Lung (tissue), 12 donors: ENCODE data around the gene DAZAP2. TPM values are rescaled to one million over a fixed set of nuclear protein-coding genes. Genes with fewer than 3 reads are reported as not detected.
"Not testable (repeated sequence)": the region's sequence is repeated elsewhere in the genome, so short reads cannot be mapped to it uniquely, and the experiment has no call there.

Experiments used
- ATAC-seq: fragments of 200-7000 bp; cut with Tn5 transposase; one replicate; pipeline ENCODE4 v1.9.1; 2020; ENCODE audit warnings: moderate number of reproducible peaks; ENCODE audit not compliant: insufficient read depth, low FRiP score
- DNase-seq, 3 donors: peaks; one replicate each; pipeline ENCODE4 v3.0.0-alpha.2; 2013 to 2017
- H3K27ac ChIP-seq, 2 donors: one replicate each; pipeline ENCODE4 v1.5.1; 2013; ENCODE audit warnings: mild to moderate bottlenecking in 2 of 2, moderate library complexity in 2 of 2, control low read depth in 1 of 2, inconsistent platforms in 1 of 2, low read depth in 1 of 2, low read length in 1 of 2
- H3K27me3 ChIP-seq, 3 donors: one replicate each; pipeline ENCODE4 v1.5.1; 2013; ENCODE audit warnings: low read length in 2 of 3; ENCODE audit not compliant: control insufficient read depth in 3 of 3, insufficient read depth in 3 of 3
- H3K36me3 ChIP-seq, 4 donors: one replicate each; pipeline ENCODE4 v1.5.1; 2013; ENCODE audit warnings: low read length in 4 of 4, mild to moderate bottlenecking in 1 of 4, moderate library complexity in 1 of 4; ENCODE audit not compliant: control insufficient read depth in 4 of 4, insufficient read depth in 4 of 4
- H3K4me1 ChIP-seq, 5 donors: one replicate each; pipeline ENCODE4 v1.5.1; 2013; ENCODE audit warnings: low read length in 5 of 5, mild to moderate bottlenecking in 2 of 5, moderate library complexity in 1 of 5; ENCODE audit not compliant: control insufficient read depth in 5 of 5, insufficient read depth in 5 of 5
- H3K4me3 ChIP-seq: one replicate; pipeline ENCODE4 v1.5.1; 2013; ENCODE audit warnings: mild to moderate bottlenecking, control low read depth, moderate library complexity
- H3K9ac ChIP-seq, 2 donors: one replicate each; pipeline ENCODE4 v1.5.1; 2013; ENCODE audit warnings: low read length in 2 of 2, control low read depth in 1 of 2; ENCODE audit not compliant: insufficient read depth in 1 of 2
- H3K9me3 ChIP-seq, 4 donors: one replicate each; pipeline ENCODE4 v1.5.1; 2013; ENCODE audit warnings: low read length in 3 of 4, mild to moderate bottlenecking in 1 of 4, moderate library complexity in 1 of 4; ENCODE audit not compliant: control insufficient read depth in 4 of 4, insufficient read depth in 3 of 4
- whole genome bisulfite sequencing, 2 donors: extraction: QIAGEN DNeasy Blood & Tissue Kit; methylation state at CpG; one replicate each; pipeline ENCODE4 v1.1.7; 2013; 5-methylcytosine and 5-hydroxymethylcytosine counted together
- polyA plus RNA-seq, 2 donors: library from polyadenylated mRNA; stranded (reverse); fragments of 200-250 nt; gene quantifications; one replicate each; pipeline ENCODE4 v1.2.1, GENCODE V29; 2013
- total RNA-seq, 2 donors: library from RNA; depleted of rRNA in 1 of 2; stranded (reverse); fragments of >200 nt in 1 of 2; gene quantifications; one replicate each; pipeline ENCODE4 v1.2.1, GENCODE V29; 2014 to 2021
- TF ChIP-seq, protein P1 (sequence below): IDR thresholded peaks from 2 replicates; pipeline ENCODE4 v1.5.1; 2012; ENCODE audit warnings: mild to moderate bottlenecking; ENCODE audit errors: control extremely low read depth, extremely low read depth
- donor health status: control.
- donor health status: control.
- donor health status: Bipolar disorder and iron deficiency.
- donor health status: healthy.
- donor health status: DM: yes; HTN: yes; CAD: no.

DAZAP2 gene
- total and polyA plus RNA-seq, 4 donors, result 146 to 644 (median 201) TPM

DNA sequence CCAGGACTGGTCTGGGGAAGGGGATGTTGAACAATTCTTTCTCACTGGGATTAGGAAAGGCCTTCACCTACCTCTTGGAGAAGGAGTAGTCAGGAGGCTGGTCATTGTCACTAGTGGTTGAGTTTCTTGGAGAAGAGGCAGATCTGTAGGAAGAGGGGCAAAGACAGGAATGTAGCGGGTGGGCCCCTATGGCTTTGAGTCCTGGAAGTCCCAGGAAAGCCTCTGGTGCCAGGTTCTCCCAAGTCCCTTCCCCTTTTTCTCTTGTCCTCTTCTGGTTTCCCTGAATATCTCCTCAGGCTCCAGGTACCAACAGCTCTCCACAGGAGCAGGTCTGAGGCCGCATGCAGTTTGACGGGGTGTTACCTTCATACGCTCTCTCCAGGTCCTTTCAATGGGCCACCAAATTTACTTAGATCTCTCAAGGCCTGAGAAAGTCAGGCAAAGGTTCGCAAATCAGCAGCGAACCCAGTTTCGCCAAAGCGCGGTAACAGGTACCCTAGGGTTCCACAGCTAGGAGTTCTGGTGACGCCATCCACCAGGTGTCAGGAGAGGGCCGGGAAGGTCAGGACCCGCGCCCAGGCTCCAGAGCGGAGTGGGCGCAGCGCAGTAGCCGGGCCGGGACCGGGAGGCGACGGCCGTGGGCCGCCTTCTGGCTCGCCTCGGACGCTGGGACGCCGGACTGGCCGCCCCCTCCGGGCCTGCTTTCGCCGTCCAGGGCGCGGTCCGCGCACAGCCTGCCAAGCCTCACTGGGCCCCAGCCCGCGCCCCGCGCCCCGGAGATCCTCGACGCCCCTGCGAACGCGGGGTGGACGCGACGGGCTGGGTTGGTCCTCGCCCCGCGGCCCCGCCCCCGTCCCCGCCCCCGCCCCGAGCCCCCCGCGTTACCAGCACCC lies 30.8 kb downstream of the DAZAP2 start:
- peak overlapping the region; percentile 81 for H3K4me3 ChIP-seq
- peaks cover 0 to 10% (median 0%) of the 10 kb centered on the region in 5 donors for H3K4me1 ChIP-seq
- ATAC-seq (peak; percentile 77), DNase-seq (peak; percentile 33 to 45 (median 45))
- peaks cover 0 to 9% (median 6%) of the 10 kb centered on the region in 3 donors for H3K27me3 ChIP-seq
- no peak overlapping the region for H3K9ac ChIP-seq
- peak overlapping the region in 1 of 2 donors; percentile 97 for H3K27ac ChIP-seq
- WGBS, 2 donors, result 8 to 14% methylated on average over 31 to 59 of the region's 59 CpGs
- TF ChIP-seq, protein P1, sequence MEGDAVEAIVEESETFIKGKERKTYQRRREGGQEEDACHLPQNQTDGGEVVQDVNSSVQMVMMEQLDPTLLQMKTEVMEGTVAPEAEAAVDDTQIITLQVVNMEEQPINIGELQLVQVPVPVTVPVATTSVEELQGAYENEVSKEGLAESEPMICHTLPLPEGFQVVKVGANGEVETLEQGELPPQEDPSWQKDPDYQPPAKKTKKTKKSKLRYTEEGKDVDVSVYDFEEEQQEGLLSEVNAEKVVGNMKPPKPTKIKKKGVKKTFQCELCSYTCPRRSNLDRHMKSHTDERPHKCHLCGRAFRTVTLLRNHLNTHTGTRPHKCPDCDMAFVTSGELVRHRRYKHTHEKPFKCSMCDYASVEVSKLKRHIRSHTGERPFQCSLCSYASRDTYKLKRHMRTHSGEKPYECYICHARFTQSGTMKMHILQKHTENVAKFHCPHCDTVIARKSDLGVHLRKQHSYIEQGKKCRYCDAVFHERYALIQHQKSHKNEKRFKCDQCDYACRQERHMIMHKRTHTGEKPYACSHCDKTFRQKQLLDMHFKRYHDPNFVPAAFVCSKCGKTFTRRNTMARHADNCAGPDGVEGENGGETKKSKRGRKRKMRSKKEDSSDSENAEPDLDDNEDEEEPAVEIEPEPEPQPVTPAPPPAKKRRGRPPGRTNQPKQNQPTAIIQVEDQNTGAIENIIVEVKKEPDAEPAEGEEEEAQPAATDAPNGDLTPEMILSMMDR, result peak; percentile 31
- no peaks in the 10 kb centered on the region for H3K9me3 ChIP-seq
- H3K36me3 ChIP-seq, result peaks cover 0 to 2% (median 0%) of the 10 kb centered on the region in 4 donors

DNA sequence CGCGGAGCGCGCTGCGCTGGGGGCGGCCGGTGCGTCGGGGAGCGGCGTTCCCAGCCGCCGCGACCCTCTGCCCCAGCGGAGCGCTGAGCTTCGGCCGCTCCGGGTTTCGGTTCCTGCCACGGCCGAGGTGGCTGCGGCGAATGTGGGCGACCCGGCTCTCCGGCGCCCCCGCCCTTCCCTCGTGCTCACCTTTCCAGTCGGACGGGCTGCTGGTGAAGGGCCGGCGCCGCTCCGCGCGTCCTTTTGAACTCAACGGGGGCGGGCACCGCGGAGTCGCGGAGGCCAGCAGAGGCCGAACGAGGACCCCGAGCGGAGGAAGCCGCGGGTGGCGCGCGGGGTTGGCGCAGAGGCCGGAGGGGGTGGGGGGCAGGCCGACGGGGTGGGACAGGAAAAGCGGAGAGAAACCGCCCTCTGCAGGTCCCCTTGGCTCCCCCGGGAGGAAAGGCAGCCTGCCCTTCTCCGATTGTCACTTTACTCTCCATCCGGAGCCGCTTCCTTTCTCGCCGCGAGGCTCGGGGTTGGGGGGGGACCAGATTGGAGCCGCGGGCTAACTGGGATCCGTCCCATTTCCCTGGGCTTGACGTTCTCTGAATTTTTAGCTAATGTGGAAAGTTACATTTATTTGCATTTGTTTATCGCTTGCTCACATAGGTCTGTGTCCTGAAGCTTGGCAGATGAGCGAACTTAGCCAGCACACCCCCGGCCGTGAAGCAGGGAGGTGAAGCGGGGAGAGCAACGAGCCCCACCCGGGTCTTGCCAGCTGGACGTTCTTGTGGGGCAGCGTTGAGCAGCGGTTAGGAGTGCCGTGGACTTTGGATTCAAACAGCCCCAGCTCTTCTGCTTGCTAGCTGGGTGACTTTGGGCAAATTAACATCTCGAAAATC lies 31.7 kb downstream of the DAZAP2 start, which contains the start of gene SMAGP:
Gene SMAGP (minus strand): TSS at position 349 of the 884 bp plus-strand sequence. CDS start 1,137 bp downstream, outside the sequence.
- ATAC-seq (peak; percentile 73), DNase-seq (peak; percentile 58 to 82 (median 77))
- Histone ChIP-seq H3K27ac (peak within 1 kb of the TSS; percentile 68 to 97), H3K4me3 (peak within 1 kb of the TSS; percentile 81), H3K27me3 (peaks cover 0 to 9% (median 6%) of the 10 kb centered on the region in 3 donors), H3K4me1 (peaks cover 0 to 10% (median 0%) of the 10 kb centered on the region in 5 donors), H3K9ac (peak within 1 kb of the TSS in 1 of 2 donors; percentile 49), H3K36me3 (peaks cover 0 to 2% (median 0%) of the 10 kb centered on the region in 4 donors), H3K9me3 (no peaks in the 10 kb centered on the region)
- 1% methylated on average over 42 to 83 of the region's 83 CpGs for WGBS, 2 donors
- TF ChIP-seq, protein P1, result no peak

DNA sequence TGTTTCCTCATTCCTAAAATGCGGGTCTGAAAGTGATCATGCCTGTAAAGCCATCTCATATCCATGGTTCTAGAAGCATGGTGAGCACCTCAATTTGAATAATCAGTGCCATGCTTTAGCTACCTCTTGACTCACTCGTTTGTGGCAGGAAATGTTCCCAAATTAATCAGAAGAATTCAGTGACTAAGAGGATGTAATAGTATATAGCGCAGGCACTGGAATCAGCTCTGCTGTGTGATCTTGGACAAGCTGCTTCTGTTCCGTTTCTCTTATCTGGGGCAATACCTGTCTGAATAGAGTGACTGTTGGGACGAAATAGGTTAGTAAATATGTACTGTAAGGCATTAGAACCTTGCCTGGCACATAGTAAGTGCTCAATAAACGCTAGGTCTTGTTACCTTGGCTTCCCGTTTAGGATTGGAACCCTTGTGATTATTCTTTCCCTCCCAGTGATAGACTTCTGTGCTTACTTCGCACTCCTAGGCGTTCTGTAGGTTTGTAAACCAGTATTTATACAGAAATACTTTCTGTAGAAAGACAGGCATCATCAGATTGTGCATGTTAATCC lies 32.4 kb downstream of the DAZAP2 start:
- Histone ChIP-seq H3K4me1 (peaks cover 0 to 10% (median 0%) of the 10 kb centered on the region in 5 donors), H3K27ac (peak overlapping the region; percentile 68 to 97), H3K27me3 (peaks cover 0 to 9% (median 6%) of the 10 kb centered on the region in 3 donors), H3K36me3 (peaks cover 0 to 2% (median 0%) of the 10 kb centered on the region in 4 donors), H3K9ac (no peak overlapping the region), H3K9me3 (no peaks in the 10 kb centered on the region), H3K4me3 (no peak overlapping the region)
- peak in 1 of 3 donors; percentile 25 for DNase-seq
- TF ChIP-seq, protein P1, result no peak
- peak; percentile 16 for ATAC-seq
- 45 to 57% methylated on average over 9 of the region's 9 CpGs for WGBS, 2 donors

DNA sequence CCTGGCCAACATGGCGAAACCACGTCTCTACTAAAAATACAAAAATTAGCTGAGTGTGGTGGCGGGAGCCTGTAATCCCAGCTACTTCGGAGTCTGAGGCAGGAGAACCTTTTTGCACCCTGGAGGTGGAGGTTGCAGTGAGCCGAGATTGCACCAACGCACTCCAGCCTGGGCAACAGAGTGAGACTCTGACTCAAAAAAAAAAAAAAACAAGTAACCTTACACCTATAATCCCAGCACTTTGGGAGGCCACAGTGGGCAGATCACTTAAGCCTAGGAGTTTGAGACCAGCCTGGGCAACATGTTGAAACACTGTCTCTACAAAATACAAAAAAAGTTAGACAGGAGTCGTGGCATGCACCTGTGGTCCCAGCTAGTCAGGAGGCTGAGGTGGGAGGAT lies 34.2 kb downstream of the DAZAP2 start:
- H3K9ac ChIP-seq, H3K4me3 ChIP-seq, H3K27me3 ChIP-seq, H3K36me3 ChIP-seq, DNase-seq, ATAC-seq, H3K4me1 ChIP-seq, H3K27ac ChIP-seq, H3K9me3 ChIP-seq: not testable (repeated sequence)
- WGBS, 2 donors, result 95 to 99% methylated on average over 7 of the region's 7 CpGs
